ENCODE data around the gene RALGPS1. TPM values are rescaled to one million over a fixed set of nuclear protein-coding genes. Genes with fewer than 3 reads are reported as not detected.

The RALGPS1 gene
- total RNA-seq, 1 experiment from 2014 or later: 18.6 TPM

GRCh38 chr9:126938327-126938726 lies 23.7 kb downstream of the RALGPS1 start:
- H2BK15ac ChIP-seq (ENCODE audit: low read depth, low read length): no peak overlapping the region
- H3K23ac ChIP-seq (ENCODE audit: insufficient read length, low read depth, low read length): no peak overlapping the region
- H3K23me2 ChIP-seq (ENCODE audit: insufficient read length, low read depth, low read length, poor library complexity, severe bottlenecking): no peaks in the 10 kb centered on the region
- H3K27me3 Mint-ChIP-seq (ENCODE audit: low read depth): no peaks in the 10 kb centered on the region
- H3K9me3 ChIP-seq (ENCODE audit: control insufficient read depth, low read depth, low read length): no peaks in the 10 kb centered on the region
- H3K4me2 ChIP-seq (ENCODE audit: insufficient read depth, insufficient read length, low read length): no peak overlapping the region
- DNase-seq: no peak
- H3K79me2 ChIP-seq (ENCODE audit: insufficient read depth, low read length): no peaks in the 10 kb centered on the region
- peaks cover 0 to 3% (median 2%) of the 10 kb centered on the region in 3 experiments; a peak in 3 of 7 replicates for H3K36me3 Mint-ChIP-seq (ENCODE audit: insufficient read depth in 1 of 3, low read depth in 3 of 3)
- H4K8ac ChIP-seq (replicated peaks; ENCODE audit: insufficient read length, low read depth, low read length): no peak overlapping the region
- no peak overlapping the region for H2BK20ac ChIP-seq (ENCODE audit: low read depth, low read length, poor library complexity, severe bottlenecking)
- no peak overlapping the region for H2AK5ac ChIP-seq (ENCODE audit: insufficient read length, low read length)
- H3K27me3 ChIP-seq (ENCODE audit: insufficient read depth, low read length): no peaks in the 10 kb centered on the region
- no peak overlapping the region for H3K9ac ChIP-seq (ENCODE audit: extremely low read depth, insufficient read length, low read length)
- TF ChIP-seq CTCF (conservative IDR thresholded peaks at IDR 0.05): no peak
- peaks cover 14 to 18% of the 10 kb centered on the region in 2 experiments for H3K4me1 Mint-ChIP-seq
- no peak overlapping the region for H3K4ac ChIP-seq (ENCODE audit: low read depth, low read length)
- H3K27ac Mint-ChIP-seq: no peak overlapping the region; a peak in 2 of 7 replicates
- no peak overlapping the region for H3T11ph ChIP-seq (ENCODE audit: low read length)
- H3K27ac ChIP-seq (ENCODE audit: insufficient read length, low read depth, low read length): no peak overlapping the region
- H3K4me3 Mint-ChIP-seq: no peak overlapping the region
- no peaks in the 10 kb centered on the region for H3K79me1 ChIP-seq (ENCODE audit: insufficient read depth, low read depth, low read length, poor library complexity, severe bottlenecking)
- no peak overlapping the region for H2BK5ac ChIP-seq (ENCODE audit: insufficient read length, low read length)
- H3K14ac ChIP-seq (ENCODE audit: insufficient read depth, low read length): no peak overlapping the region
- H2BK12ac ChIP-seq (ENCODE audit: insufficient read length, low read depth, low read length): no peak overlapping the region
- H4K91ac ChIP-seq (ENCODE audit: insufficient read length, low read depth, low read length): no peak overlapping the region
- H2AFZ ChIP-seq (ENCODE audit: low read length): no peak overlapping the region
- H3K4me1 ChIP-seq (ENCODE audit: insufficient read depth, low read length): peaks cover 6% of the 10 kb centered on the region; the same call in 1 of the 2 replicates
- no peak overlapping the region for H3K18ac ChIP-seq (ENCODE audit: insufficient read length, low read depth, low read length)
- H4K20me1 ChIP-seq (ENCODE audit: control insufficient read depth, insufficient read depth, insufficient read length): peaks cover 4% of the 10 kb centered on the region
- WGBS (ENCODE audit: extremely low coverage, insufficient read length, low lambda C conversion rate): no CpG with 5 or more reads among the region's 4 CpGs
- H3K9me3 Mint-ChIP-seq: no peaks in the 10 kb centered on the region
- H2BK120ac ChIP-seq (ENCODE audit: low read depth, low read length, poor library complexity, severe bottlenecking): no peak overlapping the region
- no peak overlapping the region for H3K56ac ChIP-seq (ENCODE audit: insufficient read length, low read depth, low read length)
- no peak overlapping the region for H4K5ac ChIP-seq (ENCODE audit: insufficient read length, low read depth, low read length)

Data from H9 (cell line).